HG02973 (cell line): ENCODE data around the gene TRMT1L.

Source experiments
- ATAC-seq: cut with Tn5 transposase; IDR thresholded peaks from one replicate; pipeline ENCODE4 v1.9.1; 2021; ENCODE audit warnings: moderate library complexity; ENCODE audit not compliant: unreplicated experiment

Gene TRMT1L

DNA sequence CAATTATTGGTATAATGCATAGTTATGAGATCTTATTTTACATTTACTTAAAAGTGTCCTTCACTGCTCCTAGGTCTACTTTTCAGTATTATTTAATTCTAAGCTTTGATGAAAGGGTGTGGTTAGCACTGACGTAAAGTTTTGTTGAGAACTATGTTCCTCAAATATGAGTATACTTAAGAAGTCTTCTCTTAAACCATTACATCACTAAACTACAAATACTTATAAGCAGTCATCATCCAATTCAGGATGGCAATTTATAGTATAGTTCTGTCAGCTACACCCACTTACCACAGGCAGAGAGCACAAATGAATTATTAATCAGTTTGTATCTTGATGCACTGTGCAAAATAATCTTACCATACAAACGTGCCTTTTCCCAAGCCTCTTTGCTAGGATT is 27.0 kb downstream of the TRMT1L start:
- ATAC-seq = no peak

GRCh38 chr1:185112356-185112755 is 44.4 kb downstream of the TRMT1L start:
- no peak for ATAC-seq

GRCh38 chr1:185111873-185112272 is 44.9 kb downstream of the TRMT1L start:
- ATAC-seq = no peak

DNA sequence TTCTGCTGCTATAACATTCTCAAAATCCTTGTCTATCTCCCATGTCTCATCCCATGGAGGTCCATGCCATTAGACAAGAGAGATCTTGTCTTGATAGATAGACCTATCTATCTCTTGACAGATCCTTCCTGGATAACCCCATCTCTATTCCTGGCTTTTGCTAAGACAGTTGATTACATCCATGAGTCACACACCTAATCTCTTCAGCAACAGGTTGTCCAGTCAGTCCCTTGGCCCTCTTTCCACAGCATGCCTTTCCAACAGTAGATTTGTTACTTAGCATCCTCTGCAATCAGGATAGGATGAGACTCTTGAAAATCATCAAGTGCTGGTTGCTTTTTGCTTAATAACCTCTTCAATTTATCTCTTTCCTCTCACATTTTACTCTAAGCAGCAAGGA is 46.6 kb downstream of the TRMT1L start:
- no peak for ATAC-seq

GRCh38 chr1:185108321-185108720 is 48.4 kb downstream of the TRMT1L start:
- no peak for ATAC-seq

DNA sequence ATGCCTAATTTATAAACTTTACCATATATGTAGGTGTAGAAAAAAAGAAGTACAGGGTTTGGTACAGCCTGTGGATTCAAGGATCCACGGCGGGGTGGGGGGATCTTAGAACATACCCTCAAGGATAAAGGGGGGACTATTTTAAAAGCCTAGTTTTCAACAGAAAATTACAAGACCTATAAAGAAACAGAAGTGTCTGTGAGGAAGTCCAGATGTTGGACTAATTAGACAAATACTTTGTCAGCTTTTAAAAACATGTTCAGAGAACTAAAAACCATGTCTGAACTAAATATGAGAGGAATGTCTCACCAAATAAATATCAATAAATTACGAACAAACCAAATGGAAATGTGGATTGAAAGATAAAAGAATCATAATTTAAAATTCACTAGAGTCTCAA is 51.6 kb downstream of the TRMT1L start:
- no peak for ATAC-seq

GRCh38 chr1:185104083-185104482 is 52.7 kb downstream of the TRMT1L start:
- no peak for ATAC-seq

DNA sequence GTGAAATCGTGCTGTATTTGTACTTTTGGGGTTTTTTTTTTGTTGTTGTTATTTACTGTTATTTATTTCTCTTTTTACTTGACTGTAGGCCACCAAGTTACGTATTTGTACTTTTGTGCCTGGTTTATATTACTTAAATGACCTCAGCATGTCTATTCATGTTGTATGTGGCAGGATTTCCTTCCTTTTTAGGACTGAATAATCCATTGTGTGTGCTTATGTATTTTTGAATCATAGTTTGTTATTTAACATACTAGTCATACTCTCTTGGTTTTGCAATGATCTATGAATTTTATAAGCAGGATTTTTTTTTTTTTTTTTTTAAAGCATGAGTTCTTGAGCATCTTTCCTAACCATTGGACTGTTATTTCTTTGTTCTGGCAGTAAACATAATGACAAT is 60.2 kb downstream of the TRMT1L start:
- ATAC-seq = no peak

GRCh38 chr1:185094761-185095160 is 62.0 kb downstream of the TRMT1L start:
- ATAC-seq = no peak

DNA sequence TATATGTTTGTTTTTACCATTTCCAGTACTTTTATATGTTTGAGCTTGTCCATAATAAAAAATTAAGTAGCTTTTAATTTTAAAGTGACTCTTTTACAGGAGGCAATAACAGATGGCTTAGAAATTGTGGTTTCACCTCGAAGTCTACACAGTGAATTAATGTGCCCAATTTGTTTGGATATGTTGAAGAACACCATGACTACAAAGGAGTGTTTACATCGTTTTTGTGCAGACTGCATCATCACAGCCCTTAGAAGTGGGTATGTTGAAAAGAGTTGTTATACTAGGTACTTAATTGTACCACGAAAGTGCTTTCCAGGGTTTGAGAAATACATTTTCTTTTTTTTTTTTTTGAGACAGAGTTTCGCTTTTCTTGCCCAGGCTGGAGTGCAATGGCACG is 65.3 kb downstream of the TRMT1L start:
- no peak for ATAC-seq

- no peak for ATAC-seq
Measured at GRCh38 chr1:185087746-185088145, 69.0 kb downstream of the TRMT1L start.

DNA sequence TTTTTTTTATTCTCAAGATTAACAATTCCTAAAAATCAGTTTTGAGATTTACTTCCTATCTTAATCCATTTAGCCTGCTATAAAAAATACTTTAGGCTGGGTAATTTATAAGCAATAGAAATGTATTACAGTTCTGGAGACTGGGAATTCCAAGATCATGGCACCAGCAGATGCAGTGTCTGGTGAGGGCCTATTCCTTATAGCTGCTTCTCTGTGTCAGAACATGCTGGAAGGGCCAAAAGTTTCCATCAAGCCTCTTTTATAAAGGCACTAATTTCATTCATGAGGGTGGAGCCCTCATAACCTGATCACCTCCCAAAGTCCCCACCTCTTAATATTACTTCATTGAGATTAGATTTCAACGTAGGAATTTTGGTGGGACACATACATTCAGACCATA is 69.7 kb downstream of the TRMT1L start:
- ATAC-seq = no peak

DNA sequence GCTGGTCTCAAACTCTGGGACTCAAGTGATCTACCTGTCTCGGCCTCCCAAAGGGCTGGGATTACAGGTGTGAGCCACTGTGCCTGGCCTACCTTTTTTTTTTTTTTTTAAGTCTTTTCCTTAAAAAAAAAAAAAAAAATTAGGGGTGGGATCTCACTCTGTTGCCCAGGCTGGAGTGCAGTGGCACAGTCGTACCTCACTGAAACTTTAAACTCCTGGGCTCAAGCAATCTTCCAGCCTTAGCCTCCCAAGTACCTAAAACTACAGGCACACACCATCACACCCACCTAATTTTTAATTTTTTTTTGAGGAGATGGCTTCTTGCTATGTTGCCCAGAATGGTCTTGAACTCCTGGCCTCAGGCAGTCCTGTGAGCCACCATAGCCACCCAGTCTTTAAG is 72.9 kb downstream of the TRMT1L start:
- no peak for ATAC-seq

- no peak for ATAC-seq
Measured at GRCh38 chr1:185080422-185080821, 76.3 kb downstream of the TRMT1L start.

DNA sequence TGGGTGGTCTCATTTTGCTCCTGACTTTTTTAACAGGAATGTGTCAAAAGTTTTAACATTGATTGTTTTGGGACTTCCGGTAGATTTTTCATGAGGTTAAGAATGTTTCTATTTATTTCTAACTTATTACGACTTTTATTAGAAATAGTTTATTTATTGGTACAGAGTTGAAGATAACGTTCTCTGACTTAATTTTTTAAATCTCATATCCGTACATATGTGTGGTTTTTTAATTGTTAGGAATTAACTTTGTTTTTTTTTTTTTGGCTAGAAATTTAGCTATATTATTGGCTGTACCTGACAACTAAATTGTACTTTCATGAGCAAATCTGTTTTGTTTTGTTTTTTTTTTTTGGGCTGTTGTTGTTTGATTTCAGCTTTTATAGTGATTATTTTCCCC is 79.4 kb downstream of the TRMT1L start:
- ATAC-seq = no peak

DNA sequence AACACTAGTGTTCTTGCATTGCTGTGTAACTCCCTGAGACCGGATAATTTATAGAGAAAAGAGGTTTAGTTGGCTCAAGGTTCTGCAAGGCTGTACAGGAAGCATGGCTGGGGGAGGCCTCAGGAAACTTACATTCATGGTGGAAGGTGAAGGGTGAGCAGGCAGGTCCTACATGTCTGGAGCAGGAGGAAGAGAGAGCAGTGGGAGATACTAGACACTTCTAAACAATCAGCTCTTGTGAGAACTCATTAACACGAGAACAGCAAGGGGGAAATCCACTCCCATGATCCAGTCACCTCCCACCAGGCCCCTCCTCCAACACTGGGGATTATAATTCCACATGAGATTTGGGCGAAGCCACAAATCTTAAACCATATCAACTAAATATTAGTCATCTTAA is 81.3 kb downstream of the TRMT1L start:
- ATAC-seq = no peak

DNA sequence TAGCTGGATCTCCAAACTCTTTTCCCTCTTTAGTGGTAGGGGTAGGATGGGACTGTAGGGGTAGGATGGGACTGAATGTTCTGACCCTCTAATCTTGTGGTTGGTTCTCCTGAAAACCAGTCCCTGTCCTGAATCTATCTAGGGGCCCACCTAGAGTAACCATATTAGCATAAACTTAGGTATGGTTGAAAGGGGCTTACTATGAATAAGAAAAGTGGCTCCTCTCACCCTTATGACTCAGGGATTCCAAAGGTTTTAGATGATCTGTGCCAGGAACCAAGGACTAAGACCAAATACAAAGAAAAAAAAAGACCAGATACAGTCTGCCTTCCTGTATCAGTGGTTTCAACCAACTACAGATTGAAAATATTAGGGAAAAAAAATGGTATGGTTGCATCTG is 82.4 kb downstream of the TRMT1L start:
- ATAC-seq = no peak

- ATAC-seq = no peak
Measured at GRCh38 chr1:185073725-185074124, 83.0 kb downstream of the TRMT1L start.

DNA sequence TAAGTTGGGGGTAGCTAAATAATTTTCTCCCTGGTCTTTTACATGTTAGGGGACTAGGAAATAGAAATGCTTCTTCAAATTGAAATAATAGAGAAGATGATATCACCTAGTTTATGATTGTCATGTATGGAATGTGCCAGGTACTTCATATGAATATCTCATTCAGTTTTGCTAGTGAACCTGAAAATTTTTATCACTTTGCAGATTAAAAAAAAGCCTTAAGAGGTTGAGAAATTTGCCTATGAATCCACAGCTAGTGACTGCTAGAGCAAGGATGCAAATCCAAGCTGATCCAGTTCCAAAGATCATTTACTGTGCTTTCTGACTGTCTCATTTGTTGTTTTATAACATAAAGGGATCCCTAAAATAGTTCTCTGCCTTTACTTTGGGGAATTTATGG is 86.7 kb downstream of the TRMT1L start:
- no peak for ATAC-seq

- ATAC-seq = no peak
Measured at GRCh38 chr1:185069202-185069772, 87.5 kb downstream of the TRMT1L start.

GRCh38 chr1:185068341-185068740 is 88.4 kb downstream of the TRMT1L start:
- no peak for ATAC-seq
